Kidney (tissue), 14 donors: ENCODE data around the gene SCN5A. TPM values are rescaled to one million over a fixed set of nuclear protein-coding genes. Genes with fewer than 3 reads are reported as not detected.

Experiments used
- DNase-seq, 5 donors: peaks; one replicate each; pipeline ENCODE4 v3.0.0-alpha.2; 2013 to 2020
- FAIRE-seq: peaks from 2 replicates; lab custom pipeline; 2012; peaks lifted over from hg19 to GRCh38; lab: Jason Lieb, UNC
- H3K27ac ChIP-seq, 2 donors: one replicate each; pipeline ENCODE4 v1.7.0; 2013; ENCODE audit warnings: low read depth in 2 of 2, low read length in 2 of 2, inconsistent platforms in 1 of 2
- H3K27me3 ChIP-seq: one replicate; pipeline ENCODE4 v1.7.1; 2013; ENCODE audit warnings: low read length, inconsistent platforms; ENCODE audit not compliant: control insufficient read depth, insufficient read depth
- H3K36me3 ChIP-seq, 3 donors: one replicate each; pipeline versions ENCODE4 v1.7.0 to v1.7.1; 2013; ENCODE audit warnings: low read length in 3 of 3, control low read depth in 1 of 3, inconsistent platforms in 1 of 3; ENCODE audit not compliant: insufficient read depth in 3 of 3, control insufficient read depth in 2 of 3
- H3K4me1 ChIP-seq, 3 donors: one replicate each; pipeline versions ENCODE4 v1.7.0 to v1.7.1; 2013; ENCODE audit warnings: low read length in 3 of 3, inconsistent platforms in 1 of 3, low read depth in 1 of 3; ENCODE audit not compliant: control insufficient read depth in 2 of 3, insufficient read depth in 2 of 3
- H3K4me3 ChIP-seq, 3 donors: one replicate each; pipeline versions ENCODE4 v1.7.0 to v1.8.1; 2013; ENCODE audit warnings: low read length in 3 of 3, control low read depth in 1 of 3, inconsistent platforms in 1 of 3
- H3K9ac ChIP-seq, 3 donors: one replicate each; pipeline versions ENCODE4 v1.7.0 to v1.7.1; 2013; ENCODE audit warnings: low read length in 3 of 3, control low read depth in 1 of 3, inconsistent platforms in 1 of 3
- H3K9me3 ChIP-seq, 3 donors: one replicate each; pipeline versions ENCODE4 v1.7.0 to v1.7.1; 2013; ENCODE audit warnings: low read length in 3 of 3, control low read depth in 1 of 3, inconsistent platforms in 1 of 3; ENCODE audit not compliant: control insufficient read depth in 2 of 3, insufficient read depth in 1 of 3
- intact Hi-C: fragments of 100-400 bp; cut with DNase I; formaldehyde crosslinking; loops from one replicate; pipeline ENCODE4 v1.11.1; 2022
- polyA plus RNA-seq: library from polyadenylated mRNA; stranded (reverse); fragments of 350-450 nt; fragmentation: Illumina TruSeq; extraction: RNeasy Lipid Tissue Mini Kit (QIAGEN cat#74804); gene quantifications from one replicate; pipeline ENCODE4 v1.2.3, GENCODE V29; 2014; ENCODE audit warnings: low read depth, low replicate concordance; ENCODE audit not compliant: insufficient read depth
- total RNA-seq: library from RNA; stranded (reverse); fragmentation: NEBNext Ultra II Directional; extraction: Animal tissue kit (Norgen Biotek cat#: 25700); gene quantifications from one replicate; pipeline ENCODE4 v1.2.1, GENCODE V29; 2021
- TF ChIP-seq, protein P1 (sequence below): IDR thresholded peaks from 3 replicates; pipeline ENCODE4 v1.5.1; 2012; ENCODE audit warnings: mild to moderate bottlenecking, moderate library complexity, borderline replicate concordance; ENCODE audit not compliant: insufficient read depth; ENCODE audit errors: extremely low read depth
- donor health status: control.
- donor health status: control.
- donor health status: control.
- donor health status: control.
- donor health status: control.
- donor health status: DM: yes; HTN: yes; CAD: no.
- donor health status: Normal renal cell carcinoma (clear cell type).

The SCN5A gene
- total and polyA plus RNA-seq, 2 donors from 2014 or later = 0.06 to 0.72 TPM

DNA sequence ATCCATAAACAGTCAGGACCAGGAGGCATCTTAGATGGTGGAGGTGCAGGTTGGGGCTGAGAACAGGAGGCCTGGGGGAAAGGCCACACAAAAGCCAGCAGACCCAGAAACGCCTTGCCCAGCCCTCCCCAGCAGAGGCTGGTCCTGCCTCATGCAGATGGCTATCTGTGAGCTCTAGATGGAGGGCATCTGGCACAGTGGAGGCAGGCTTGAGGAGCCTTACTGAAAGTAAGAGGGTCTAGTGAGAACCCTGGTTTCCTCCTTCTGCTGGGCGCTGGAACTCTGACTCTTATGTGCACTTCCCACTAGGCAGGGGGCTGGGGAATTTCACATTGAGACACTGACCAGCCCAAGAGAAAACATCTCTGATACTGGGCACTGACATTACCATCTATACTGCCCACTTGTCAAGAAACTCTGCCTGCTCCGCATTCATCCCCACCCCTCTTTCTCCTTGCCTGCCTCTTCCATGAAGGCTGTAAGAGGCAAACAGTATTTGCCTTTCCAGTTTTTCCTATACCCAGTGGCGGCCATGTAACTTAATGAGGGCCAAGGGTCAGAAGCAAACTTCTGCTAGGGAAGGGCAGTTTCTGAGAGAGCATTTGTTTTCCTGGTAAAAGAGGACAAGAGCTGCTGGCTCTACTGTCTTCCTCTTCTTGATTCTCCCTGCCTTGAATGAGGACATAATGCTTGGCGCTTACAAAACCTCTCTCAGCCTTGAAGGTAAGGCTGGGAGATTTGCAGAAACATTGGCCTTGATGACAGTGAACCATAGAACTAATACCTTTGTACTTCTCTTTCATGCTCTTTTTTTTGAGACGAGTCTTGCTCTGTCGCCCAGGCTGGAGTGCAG, 4.4 kb upstream of the SCN5A start:
- TF ChIP-seq, protein P1, sequence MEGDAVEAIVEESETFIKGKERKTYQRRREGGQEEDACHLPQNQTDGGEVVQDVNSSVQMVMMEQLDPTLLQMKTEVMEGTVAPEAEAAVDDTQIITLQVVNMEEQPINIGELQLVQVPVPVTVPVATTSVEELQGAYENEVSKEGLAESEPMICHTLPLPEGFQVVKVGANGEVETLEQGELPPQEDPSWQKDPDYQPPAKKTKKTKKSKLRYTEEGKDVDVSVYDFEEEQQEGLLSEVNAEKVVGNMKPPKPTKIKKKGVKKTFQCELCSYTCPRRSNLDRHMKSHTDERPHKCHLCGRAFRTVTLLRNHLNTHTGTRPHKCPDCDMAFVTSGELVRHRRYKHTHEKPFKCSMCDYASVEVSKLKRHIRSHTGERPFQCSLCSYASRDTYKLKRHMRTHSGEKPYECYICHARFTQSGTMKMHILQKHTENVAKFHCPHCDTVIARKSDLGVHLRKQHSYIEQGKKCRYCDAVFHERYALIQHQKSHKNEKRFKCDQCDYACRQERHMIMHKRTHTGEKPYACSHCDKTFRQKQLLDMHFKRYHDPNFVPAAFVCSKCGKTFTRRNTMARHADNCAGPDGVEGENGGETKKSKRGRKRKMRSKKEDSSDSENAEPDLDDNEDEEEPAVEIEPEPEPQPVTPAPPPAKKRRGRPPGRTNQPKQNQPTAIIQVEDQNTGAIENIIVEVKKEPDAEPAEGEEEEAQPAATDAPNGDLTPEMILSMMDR = no peak
- peaks cover 0 to 10% (median 0%) of the 10 kb centered on the region in 3 donors for H3K4me1 ChIP-seq
- H3K27ac ChIP-seq = no peak overlapping the region
- intact Hi-C loops = loop anchor here (10.0 kb wide), 1 partner anchor 129 kb away; no protein-coding TSS in a partner anchor
- H3K9ac ChIP-seq = no peak overlapping the region
- no peak overlapping the region for H3K4me3 ChIP-seq
- H3K36me3 ChIP-seq = no peaks in the 10 kb centered on the region
- FAIRE-seq (no peak), DNase-seq (peak in 1 of 5 donors; percentile 27)
- H3K9me3 ChIP-seq = no peaks in the 10 kb centered on the region
- H3K27me3 ChIP-seq = no peaks in the 10 kb centered on the region

DNA sequence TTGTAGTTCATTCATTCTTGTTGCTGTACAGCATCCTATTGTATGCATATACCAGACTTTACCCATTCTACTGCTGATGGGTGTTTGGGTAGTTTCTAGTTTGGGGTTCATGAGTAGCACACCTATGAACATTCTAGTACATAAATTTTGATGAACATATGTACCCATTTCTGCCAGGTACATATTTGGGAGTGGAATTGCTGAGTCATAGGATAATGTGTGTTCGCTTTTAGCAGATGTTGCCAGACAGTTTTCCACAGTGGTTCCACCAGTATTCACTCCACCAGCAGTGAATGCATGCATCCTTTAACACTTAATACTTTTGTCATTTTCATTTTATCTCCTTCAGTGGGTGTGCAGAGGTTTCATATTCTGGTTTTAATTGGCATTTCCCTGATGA, 3.4 kb upstream of the SCN5A start:
- Histone ChIP-seq H3K9ac (no peak overlapping the region), H3K27ac (no peak overlapping the region), H3K4me1 (peaks cover 0 to 14% (median 0%) of the 10 kb centered on the region in 3 donors), H3K36me3 (no peaks in the 10 kb centered on the region), H3K27me3 (peaks cover 2% of the 10 kb centered on the region), H3K4me3 (no peak overlapping the region), H3K9me3 (no peaks in the 10 kb centered on the region)
- DNase-seq (no peak), FAIRE-seq (no peak)
- TF ChIP-seq, protein P1 = no peak
- intact Hi-C loops = loop anchor here (10.0 kb wide), 1 partner anchor 128 kb away; no protein-coding TSS in a partner anchor

DNA sequence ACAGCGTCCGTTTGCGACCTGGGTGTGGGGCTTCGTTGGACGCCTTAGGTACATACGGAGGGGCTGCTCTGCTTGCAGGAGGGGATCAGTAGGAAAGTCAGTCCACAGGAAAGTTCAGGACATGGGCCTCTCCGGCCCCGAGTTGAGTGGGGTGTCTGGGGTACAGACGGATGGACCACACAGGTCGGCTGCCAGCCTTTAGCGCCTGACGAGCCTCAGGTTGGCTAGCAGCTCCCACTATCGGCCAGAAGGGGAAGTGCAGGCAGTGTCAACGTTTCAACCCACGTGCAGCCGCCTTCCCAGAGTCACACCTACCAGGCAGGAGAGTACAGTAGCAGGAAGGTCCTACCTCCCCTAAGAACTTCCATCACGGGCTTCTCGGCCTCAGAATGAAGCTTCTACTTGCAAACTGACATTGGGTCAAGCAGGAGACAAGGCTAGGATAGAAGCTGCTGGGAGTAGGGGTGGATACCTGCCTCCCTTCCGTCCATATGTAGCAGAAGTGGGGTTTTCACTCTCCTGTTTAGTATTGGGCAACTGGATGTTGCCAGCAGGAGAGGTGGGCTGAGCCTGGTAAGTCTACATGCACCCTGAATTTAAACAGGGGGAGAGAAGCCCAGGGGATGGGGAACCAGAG, 1.8 kb upstream of the SCN5A start:
- FAIRE-seq (no peak), DNase-seq (peak; percentile 72 to 86 (median 79))
- Histone ChIP-seq H3K36me3 (no peaks in the 10 kb centered on the region), H3K9ac (no peak overlapping the region), H3K4me3 (no peak overlapping the region), H3K4me1 (peaks cover 0 to 14% (median 0%) of the 10 kb centered on the region in 3 donors), H3K27me3 (peaks cover 2% of the 10 kb centered on the region), H3K27ac (no peak overlapping the region), H3K9me3 (no peaks in the 10 kb centered on the region)
- TF ChIP-seq, protein P1 = peak; percentile 93
- intact Hi-C loops = loop anchor here (10.0 kb wide), 1 partner anchor 126 kb away; no protein-coding TSS in a partner anchor
